H1 (cell line): ENCODE results near the gene SRRM4. TPM values are rescaled to one million over a fixed set of nuclear protein-coding genes. Genes with fewer than 3 reads are reported as not detected.

Source experiments
- CTCF ChIA-PET: fragments of 300-600 bp; sonication (Branson Sonifier 250); formaldehyde crosslinking; loops from one replicate; lab custom pipeline; 2021; ENCODE audit not compliant: partially characterized antibody; lab: Charles Lee
- POLR2A ChIA-PET: fragments of 300-600 bp; sonication (Branson Sonifier 250); formaldehyde crosslinking; loops from one replicate; lab custom pipeline; 2021; ENCODE audit warnings: inconsistent platforms; ENCODE audit not compliant: partially characterized antibody; lab: Charles Lee
- DNase-seq, 2 experiments: peaks; one replicate each; pipeline versions ENCODE4 v3.0.0 to v3.0.0-alpha.2; 2010 to 2022; ENCODE audit warnings: low spot score in 2 of 2, low read depth in 1 of 2, mixed read lengths in 1 of 2
- FAIRE-seq: peaks from 2 replicates; lab custom pipeline; 2011; peaks lifted over from hg19 to GRCh38; lab: Jason Lieb, UNC
- H2AFZ ChIP-seq: 2 replicates; pipeline ENCODE4 v1.8.1; 2012; ENCODE audit warnings: low read length, inconsistent platforms
- H2AK5ac ChIP-seq: 2 replicates; pipeline ENCODE4 v1.6.1; 2013; ENCODE audit warnings: low read depth, low read length
- H2BK120ac ChIP-seq: replicated peaks from 2 replicates; pipeline ENCODE3; 2013; ENCODE audit warnings: low read depth, low read length, inconsistent platforms
- H2BK12ac ChIP-seq: 2 replicates; pipeline ENCODE4 v1.6.1; 2013; ENCODE audit warnings: low read depth, low read length
- H2BK15ac ChIP-seq: 2 replicates; pipeline ENCODE4 v1.6.1; 2013; ENCODE audit warnings: low read length
- H2BK20ac ChIP-seq: 2 replicates; pipeline ENCODE4 v1.6.1; 2013; ENCODE audit warnings: low read length
- H2BK5ac ChIP-seq: 2 replicates; pipeline ENCODE4 v1.6.1; 2013; ENCODE audit warnings: low read depth, low read length
- H3K14ac ChIP-seq: 2 replicates; pipeline ENCODE4 v1.6.1; 2013; ENCODE audit warnings: inconsistent platforms; ENCODE audit not compliant: insufficient read length
- H3K18ac ChIP-seq: 2 replicates; pipeline ENCODE4 v1.6.1; 2013; ENCODE audit warnings: low read length; ENCODE audit errors: extremely low read depth
- H3K23ac ChIP-seq: 2 replicates; pipeline ENCODE4 v1.6.1; 2013; ENCODE audit warnings: inconsistent platforms; ENCODE audit not compliant: insufficient read length
- H3K23me2 ChIP-seq: 2 replicates; pipeline ENCODE4 v1.6.1; 2013; ENCODE audit warnings: low read depth, low read length
- H3K27ac ChIP-seq: 2 replicates; pipeline ENCODE4 v1.6.1; 2011; ENCODE audit warnings: low read depth, low read length, inconsistent platforms
- H3K27me3 ChIP-seq, 4 experiments: replicated peaks in 1 of 4; 1 replicate in 1 of 4; 2 replicates in 3 of 4; pipeline versions ENCODE4 v1.6.1 to v1.8.1; 2011 to 2013; ENCODE audit warnings: low read length in 3 of 4, mild to moderate bottlenecking in 3 of 4, inconsistent platforms in 2 of 4, mixed read lengths in 2 of 4, moderate library complexity in 1 of 4; ENCODE audit not compliant: control insufficient read depth in 3 of 4, insufficient read depth in 3 of 4; ENCODE audit errors: extremely low read depth in 1 of 4
- H3K36me3 ChIP-seq, 4 experiments: 2 replicates each; pipeline versions ENCODE4 v1.6.1 to v1.8.1; 2011 to 2013; ENCODE audit warnings: mild to moderate bottlenecking in 4 of 4, low read length in 3 of 4, moderate library complexity in 2 of 4, control low read depth in 1 of 4, inconsistent platforms in 1 of 4; ENCODE audit not compliant: insufficient read depth in 4 of 4, control insufficient read depth in 2 of 4
- H3K4ac ChIP-seq: replicated peaks from 2 replicates; pipeline ENCODE3; 2013; ENCODE audit warnings: low read length, low read depth, mixed read lengths, inconsistent platforms; ENCODE audit not compliant: insufficient read length
- H3K4me1 ChIP-seq, 4 experiments: replicated peaks in 1 of 4; 1 replicate in 1 of 4; 2 replicates in 3 of 4; pipeline versions ENCODE4 v1.6.1 to v1.8.1; 2011 to 2013; ENCODE audit warnings: low read length in 3 of 4, inconsistent platforms in 2 of 4, mixed read lengths in 1 of 4; ENCODE audit not compliant: insufficient read depth in 4 of 4, control insufficient read depth in 3 of 4
- H3K4me2 ChIP-seq, 2 experiments: 2 replicates each; pipeline versions ENCODE4 v1.6.1 to v1.8.1; 2011 to 2013; ENCODE audit warnings: low read depth in 2 of 2, low read length in 2 of 2, control low read depth in 1 of 2, inconsistent platforms in 1 of 2, mild to moderate bottlenecking in 1 of 2; ENCODE audit not compliant: insufficient read depth in 1 of 2
- H3K4me3 ChIP-seq, 4 experiments: fragments of 200-600, 300-600 bp in 1 of 4; sonication (generic), shearing (Covaris generic), sonication (Bioruptor Twin) in 1 of 4; 2 replicates each; pipeline versions ENCODE4 v1.5.1 to v1.8.1; 2011 to 2016; ENCODE audit warnings: low read length in 4 of 4, low read depth in 3 of 4, control low read depth in 2 of 4, inconsistent platforms in 2 of 4, mild to moderate bottlenecking in 2 of 4, mixed read lengths in 1 of 4, moderate library complexity in 1 of 4; ENCODE audit not compliant: insufficient read depth in 2 of 4; ENCODE audit errors: extremely low read depth in 1 of 4
- H3K56ac ChIP-seq: replicated peaks from 2 replicates; pipeline ENCODE3; 2013; ENCODE audit warnings: low read depth, mild to moderate bottlenecking, mixed read lengths, low read length, inconsistent platforms; ENCODE audit not compliant: insufficient read length
- H3K79me1 ChIP-seq: 2 replicates; pipeline ENCODE4 v1.6.1; 2013; ENCODE audit warnings: low read depth, low read length, control low read depth
- H3K79me2 ChIP-seq, 2 experiments: 2 replicates each; pipeline versions ENCODE4 v1.6.1 to v1.8.1; 2012 to 2013; ENCODE audit warnings: low read length in 2 of 2, mild to moderate bottlenecking in 2 of 2, inconsistent platforms in 1 of 2; ENCODE audit not compliant: insufficient read depth in 2 of 2, control insufficient read depth in 1 of 2
- H3K9ac ChIP-seq, 4 experiments: replicated peaks in 1 of 4; 1 replicate in 1 of 4; 2 replicates in 3 of 4; pipeline versions ENCODE4 v1.6.1 to v1.8.1; 2011 to 2013; ENCODE audit warnings: low read depth in 3 of 4, low read length in 3 of 4, control low read depth in 2 of 4, mild to moderate bottlenecking in 2 of 4, moderate library complexity in 2 of 4, inconsistent platforms in 1 of 4; ENCODE audit errors: extremely low read depth in 1 of 4
- H3K9me3 ChIP-seq, 2 experiments: 2 replicates each; pipeline versions ENCODE4 v1.6.1 to v1.8.1; 2012 to 2013; ENCODE audit warnings: mild to moderate bottlenecking in 2 of 2, moderate library complexity in 2 of 2, control low read depth in 1 of 2, inconsistent platforms in 1 of 2, low read depth in 1 of 2, low read length in 1 of 2, mixed read lengths in 1 of 2; ENCODE audit not compliant: insufficient read depth in 2 of 2
- H4K20me1 ChIP-seq, 2 experiments: replicated peaks in 1 of 2; 2 replicates each; pipeline versions ENCODE3 to v1.8.1; 2011 to 2013; ENCODE audit warnings: inconsistent platforms in 2 of 2, low read length in 2 of 2, mild to moderate bottlenecking in 1 of 2; ENCODE audit not compliant: insufficient read depth in 2 of 2, control insufficient read depth in 1 of 2
- H4K5ac ChIP-seq: 2 replicates; pipeline ENCODE4 v1.6.1; 2013; ENCODE audit warnings: low read length, low read depth, mixed read lengths, inconsistent platforms; ENCODE audit not compliant: insufficient read length
- H4K8ac ChIP-seq: 2 replicates; pipeline ENCODE4 v1.8.0; 2013; ENCODE audit warnings: mild to moderate bottlenecking, moderate library complexity, low read length, inconsistent platforms; ENCODE audit not compliant: insufficient read depth; ENCODE audit errors: extremely low read depth
- H4K91ac ChIP-seq: replicated peaks from 2 replicates; pipeline ENCODE3; 2013; ENCODE audit warnings: low read length, mixed read lengths, inconsistent platforms; ENCODE audit not compliant: insufficient read length
- ASH2L ChIP-seq: fragments of 200-600, 300-600 bp; sonication (generic); IDR thresholded peaks from one replicate; pipeline ENCODE4 v1.7.1; 2017; ENCODE audit warnings: low read length
- BACH1 ChIP-seq: IDR thresholded peaks from 2 replicates; pipeline ENCODE4 v1.6.1; 2012; ENCODE audit warnings: low read length, improper control_type of control experiment
- CBX8 ChIP-seq: fragments of 300-800, 300-1000 bp; sonication (generic); IDR thresholded peaks from 2 replicates; pipeline ENCODE4 v1.7.1; 2016; ENCODE audit warnings: low read depth, low read length, borderline replicate concordance
- EGR1 ChIP-seq: IDR thresholded peaks from 2 replicates; pipeline ENCODE4 v1.6.1; 2011; ENCODE audit warnings: low read depth, low read length, borderline replicate concordance
- FOSL1 ChIP-seq: IDR thresholded peaks from 2 replicates; pipeline ENCODE4 v1.6.1; 2011; ENCODE audit warnings: mild to moderate bottlenecking, low read depth, low read length, moderate library complexity; ENCODE audit not compliant: insufficient read depth
- GTF2F1 ChIP-seq: IDR thresholded peaks from 2 replicates; pipeline ENCODE4 v1.6.1; 2012; ENCODE audit warnings: low read depth, low read length, improper control_type of control experiment, borderline replicate concordance
- KDM5A ChIP-seq: fragments of 200-600 bp; IDR thresholded peaks from 2 replicates; pipeline ENCODE4 v1.7.1; 2012; ENCODE audit warnings: mild to moderate bottlenecking, low read length, inconsistent platforms, mixed read lengths
- SRF ChIP-seq: IDR thresholded peaks from 2 replicates; pipeline ENCODE4 v1.6.1; 2011; ENCODE audit warnings: mild to moderate bottlenecking, low read depth, low read length, moderate library complexity
- TAF7 ChIP-seq: optimal IDR thresholded peaks from 2 replicates; pipeline ENCODE3; 2011; ENCODE audit warnings: low read depth, mild to moderate bottlenecking, inconsistent platforms, low read length, moderate library complexity, borderline replicate concordance
- USF2 ChIP-seq: IDR thresholded peaks from 2 replicates; pipeline ENCODE4 v1.6.1; 2011; ENCODE audit warnings: low read length, improper control_type of control experiment
- YY1 ChIP-seq: IDR thresholded peaks from 2 replicates; pipeline ENCODE4 v1.6.1; 2011; ENCODE audit warnings: low read depth, mild to moderate bottlenecking, low read length
- WGBS, 2 experiments: shearing (Covaris generic) in 1 of 2; methylation state at CpG; one replicate each; pipeline versions ENCODE4 v1.1.6 to v1.1.7; 2013 to 2015; ENCODE audit warnings: low lambda C conversion rate in 2 of 2, mixed read lengths in 2 of 2, inconsistent platforms in 1 of 2, low coverage in 1 of 2, missing lambda C conversion rate in 1 of 2; ENCODE audit not compliant: insufficient replicate concordance in 2 of 2, insufficient coverage in 1 of 2, insufficient read length in 1 of 2; ENCODE audit errors: extremely low coverage in 1 of 2, missing lambda C conversion rate in 1 of 2; 5-methylcytosine and 5-hydroxymethylcytosine counted together
- polyA plus RNA-seq, 7 experiments: library from polyadenylated mRNA; depleted of rRNA in 3 of 7; stranded (reverse) in 5 of 7; unstranded in 2 of 7; fragments of >200 nt in 5 of 7; fragments of 200-250 nt in 2 of 7; gene quantifications; 1 replicate in 5 of 7; 2 replicates in 1 of 7; 4 replicates in 1 of 7; pipeline versions ENCODE4 v1.2.1 to v1.2.3, GENCODE V29; 2011 to 2013; ENCODE audit warnings: missing spikeins in 2 of 7, mixed read lengths in 2 of 7
- total RNA-seq: library from RNA; stranded (reverse); fragmentation: NEBNext Ultra II Directional; extraction: Animal tissue kit (Norgen Biotek cat#: 25700); gene quantifications from 2 replicates; pipeline ENCODE4 v1.2.1, GENCODE V29; 2021

SRRM4 gene
- total and polyA plus RNA-seq, 2 of the 8 experiments (the other 6 are each of a cell fraction or from before 2014, with no cell fraction given): 0.53 to 1.1 TPM

GRCh38 chr12:119134284-119135072 lies 153.1 kb downstream of the SRRM4 start:
- no peak overlapping the region for H4K8ac ChIP-seq
- H3K9me3 ChIP-seq: peaks cover 28 to 36% of the 10 kb centered on the region in 2 experiments
- H3K4me2 ChIP-seq: no peak overlapping the region
- H3K27me3 ChIP-seq: no peaks in the 10 kb centered on the region
- WGBS, 2 experiments: 95% methylated on average over 3 of the region's 3 CpGs; no CpG with 5 or more reads in 1 of the 2 experiments
- H4K20me1 ChIP-seq: peaks cover 0 to 7% of the 10 kb centered on the region in 2 experiments
- H2AK5ac ChIP-seq: no peak overlapping the region
- no peak overlapping the region for H4K5ac ChIP-seq
- H2BK12ac ChIP-seq: no peak overlapping the region
- no peak overlapping the region for H3K4me3 ChIP-seq
- no peak overlapping the region for H4K91ac ChIP-seq
- ChIA-PET CTCF (interaction anchor here (0.9 kb wide), 1 partner anchor 237 kb away, joined by 3 read pairs; no protein-coding TSS in a partner anchor), POLR2A (interaction anchor here (1.2 to 1.8 kb wide), 3 partner anchors 10 to 14 kb away, joined by 3 to 6 read pairs (median 3); no protein-coding TSS in a partner anchor)
- no peaks in the 10 kb centered on the region for H3K79me2 ChIP-seq
- H3K36me3 ChIP-seq: peaks cover 0 to 43% (median 2%) of the 10 kb centered on the region in 4 experiments; a peak in 4 of 8 replicates
- H3K4ac ChIP-seq: no peak overlapping the region
- no peak overlapping the region for H3K56ac ChIP-seq
- no peak overlapping the region for H2BK15ac ChIP-seq
- no peak overlapping the region for H2BK5ac ChIP-seq
- no peaks in the 10 kb centered on the region for H3K79me1 ChIP-seq
- H3K14ac ChIP-seq: no peak overlapping the region
- no peak overlapping the region for H3K23ac ChIP-seq
- no peak overlapping the region for H2BK120ac ChIP-seq
- DNase-seq (no peak), FAIRE-seq (no peak)
- H2BK20ac ChIP-seq: no peak overlapping the region
- H3K23me2 ChIP-seq: peaks cover 9% of the 10 kb centered on the region; the same call in 1 of the 2 replicates
- no peak overlapping the region for H2AFZ ChIP-seq
- no peaks in the 10 kb centered on the region for H3K4me1 ChIP-seq
- H3K18ac ChIP-seq: no peak overlapping the region
- no peak overlapping the region for H3K9ac ChIP-seq
- H3K27ac ChIP-seq: no peak overlapping the region
- TF ChIP-seq GTF2F1 (no peak), KDM5A (no peak), SRF (no peak), EGR1 (no peak), CBX8 (no peak), USF2 (no peak), TAF7 (no peak), ASH2L (no peak), BACH1 (no peak), YY1 (no peak), FOSL1 (no peak)
